Nephron progenitor cell (in vitro differentiated cells): Measurements from ENCODE around the gene SLC39A13.
A peak's percentile ranks its signal among the peaks of the same experiment; 100 is the strongest.

ENCODE experiments used
- DNase-seq: peaks from one replicate; pipeline ENCODE4 v3.0.0; 2021
- H3K27ac Mint-ChIP-seq: 2 replicates; pipeline ENCODE4 v1.8.0; 2021; ENCODE audit warnings: mild to moderate bottlenecking, moderate library complexity, mixed read lengths
- H3K27me3 Mint-ChIP-seq: 2 replicates; pipeline ENCODE4 v1.8.0; 2021; ENCODE audit warnings: mild to moderate bottlenecking, low read depth, mixed read lengths; ENCODE audit not compliant: poor library complexity
- H3K36me3 Mint-ChIP-seq: 2 replicates; pipeline ENCODE4 v1.8.0; 2021; ENCODE audit warnings: low read depth, mixed read lengths
- H3K4me1 Mint-ChIP-seq: 2 replicates; pipeline ENCODE4 v1.8.0; 2021; ENCODE audit warnings: mixed read lengths
- H3K4me3 Mint-ChIP-seq: 2 replicates; pipeline ENCODE4 v1.8.0; 2021; ENCODE audit warnings: mild to moderate bottlenecking, moderate library complexity, mixed read lengths
- H3K9me3 Mint-ChIP-seq: 2 replicates; pipeline ENCODE4 v1.8.0; 2021; ENCODE audit warnings: mild to moderate bottlenecking, moderate library complexity, mixed read lengths
- CTCF ChIP-seq: fragments of 200-600 bp; sonication (generic); IDR thresholded peaks from 2 replicates; pipeline ENCODE4 v1.5.0; 2021; ENCODE audit warnings: antibody characterized with exemption

The SLC39A13 gene

DNA sequence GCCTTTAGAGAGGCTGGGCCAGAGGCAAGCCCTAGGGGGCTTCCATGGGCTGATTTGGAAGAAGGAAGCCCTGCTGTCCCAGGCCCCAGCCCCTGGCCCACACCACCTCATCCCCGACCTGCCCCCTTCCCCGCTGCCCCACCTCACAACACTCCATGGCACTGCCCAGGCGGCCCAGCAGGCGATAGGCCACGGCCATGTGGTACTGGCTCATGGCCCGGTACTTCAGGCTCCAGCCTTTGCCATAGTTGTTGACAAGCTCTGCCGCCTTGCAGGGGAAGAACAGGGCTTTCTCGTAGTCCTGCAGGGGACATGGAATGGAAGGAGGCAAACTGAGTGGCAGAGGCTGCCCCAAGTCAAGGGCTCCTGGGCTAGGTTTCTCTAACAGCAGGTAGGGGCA, 34.1 kb downstream of the SLC39A13 start:
- Mint-ChIP-seq H3K4me3 (no peak overlapping the region), H3K36me3 (no peaks in the 10 kb centered on the region), H3K4me1 (peaks cover 16% of the 10 kb centered on the region), H3K27me3 (peaks cover 12% of the 10 kb centered on the region), H3K27ac (no peak overlapping the region), H3K9me3 (no peaks in the 10 kb centered on the region)
- TF ChIP-seq CTCF: no peak
- no peak for DNase-seq

DNA sequence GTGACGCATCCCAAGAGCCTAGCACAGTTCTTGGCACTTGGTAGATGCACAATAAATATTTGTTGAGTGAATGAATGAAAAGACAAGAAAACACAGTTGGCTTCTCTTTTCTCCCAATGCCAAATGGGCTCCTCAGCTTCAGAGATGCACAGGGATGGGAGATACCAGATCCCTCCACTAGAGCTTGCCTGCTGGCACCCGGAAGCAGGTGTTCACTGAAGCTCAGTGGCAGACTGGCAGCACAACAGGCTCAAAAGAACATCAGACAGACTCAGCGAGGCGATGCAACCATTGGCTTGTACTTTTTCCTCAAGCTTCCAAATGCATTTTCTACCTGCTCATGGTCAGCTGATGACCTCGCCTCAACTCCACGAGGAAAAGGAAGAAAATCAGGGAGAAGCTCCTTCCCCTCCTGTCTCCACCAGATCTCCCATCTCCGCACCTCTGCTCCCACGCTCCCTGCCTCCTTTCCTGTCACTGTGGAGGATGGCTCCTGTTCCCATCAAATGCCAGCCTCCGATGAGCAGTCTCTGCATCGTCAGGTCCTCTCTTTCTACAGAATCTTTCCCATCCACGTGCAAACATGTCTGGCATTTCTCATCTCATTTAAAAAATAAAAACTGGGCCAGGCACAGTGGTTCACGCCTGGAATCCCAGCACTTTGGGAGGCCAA, 34.8 kb downstream of the SLC39A13 start:
- Mint-ChIP-seq H3K27ac (peak overlapping the region; percentile 42), H3K9me3 (no peaks in the 10 kb centered on the region), H3K27me3 (peaks cover 12% of the 10 kb centered on the region), H3K4me1 (peaks cover 14% of the 10 kb centered on the region), H3K36me3 (no peaks in the 10 kb centered on the region), H3K4me3 (no peak overlapping the region)
- no peak for DNase-seq
- no peak for TF ChIP-seq CTCF

DNA sequence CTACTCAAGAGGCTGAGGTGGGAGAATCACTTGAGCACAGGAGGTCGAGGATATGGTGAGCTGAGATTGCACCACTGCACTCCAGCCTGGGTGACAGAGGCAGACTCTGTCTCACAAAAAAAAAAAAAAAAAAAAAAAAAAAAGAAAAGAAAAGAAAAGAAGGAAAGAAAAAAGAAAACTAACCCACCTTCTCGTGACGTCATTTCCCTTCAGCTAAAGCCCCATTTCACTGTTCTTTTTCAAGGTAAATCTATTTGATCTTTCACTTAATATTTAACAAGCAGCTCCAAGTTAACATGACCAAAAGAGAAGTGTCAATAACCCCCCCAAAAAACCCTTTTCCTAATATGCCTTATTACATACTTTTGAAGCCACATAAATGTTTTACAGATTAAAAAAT, 35.4 kb downstream of the SLC39A13 start:
- Mint-ChIP-seq H3K27me3 (peaks cover 12% of the 10 kb centered on the region), H3K27ac (no peak overlapping the region), H3K4me1 (peaks cover 14% of the 10 kb centered on the region)

DNA sequence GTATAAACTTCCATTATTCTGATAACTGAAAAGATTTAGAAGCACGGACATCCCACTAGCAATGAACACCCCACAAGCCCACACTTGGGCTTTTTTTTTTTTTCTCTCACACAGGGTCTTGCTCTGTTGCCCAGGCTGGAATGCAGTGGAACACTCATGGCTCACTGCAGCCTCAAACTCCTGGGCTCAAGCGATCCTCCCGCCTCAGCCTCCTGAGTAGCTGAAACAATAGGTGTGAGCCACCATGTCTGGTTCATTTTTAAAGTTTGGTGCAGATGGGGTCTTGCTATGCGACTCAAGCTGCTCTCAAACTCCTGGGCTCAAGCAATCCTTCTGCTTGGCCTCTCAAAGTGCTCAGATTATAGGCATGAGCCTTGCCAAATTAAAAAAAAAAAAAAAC, 37.5 kb downstream of the SLC39A13 start:
- Mint-ChIP-seq H3K27me3 (peaks cover 15% of the 10 kb centered on the region), H3K4me3 (no peak overlapping the region), H3K4me1 (peaks cover 14% of the 10 kb centered on the region), H3K36me3 (no peaks in the 10 kb centered on the region), H3K9me3 (no peaks in the 10 kb centered on the region), H3K27ac (no peak overlapping the region)
- DNase-seq: no peak
- TF ChIP-seq CTCF: no peak

More for the DNA sequence above, 35.4 kb downstream of the SLC39A13 start:
- Mint-ChIP-seq H3K36me3 (no peaks in the 10 kb centered on the region), H3K9me3 (no peaks in the 10 kb centered on the region), H3K4me3 (no peak overlapping the region)
- TF ChIP-seq CTCF: no peak
- DNase-seq: no peak

DNA sequence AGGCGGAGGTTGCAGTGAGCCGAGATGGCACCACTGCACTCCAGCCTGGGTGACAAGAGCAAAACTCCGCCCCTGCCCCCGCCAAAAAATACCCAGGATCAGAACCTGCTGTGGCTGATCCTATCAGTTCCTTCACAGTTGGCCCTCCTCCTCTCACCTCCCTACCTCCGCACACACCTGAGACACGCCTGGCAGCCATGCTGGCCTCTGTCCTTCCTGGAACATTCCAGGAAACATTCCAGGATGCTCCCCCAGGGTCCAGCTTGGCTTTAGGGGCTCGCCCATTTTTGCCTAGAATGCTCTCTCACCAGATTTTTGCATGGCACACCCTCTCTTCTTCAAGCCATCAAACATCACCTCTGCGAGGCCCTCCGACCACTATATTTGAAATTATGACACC, 38.4 kb downstream of the SLC39A13 start:
- peaks cover 14% of the 10 kb centered on the region for H3K4me1 Mint-ChIP-seq
- no peak for TF ChIP-seq CTCF
- H3K27me3 Mint-ChIP-seq: peaks cover 15% of the 10 kb centered on the region
- no peak overlapping the region for H3K27ac Mint-ChIP-seq
- H3K4me3 Mint-ChIP-seq: no peak overlapping the region
- no peaks in the 10 kb centered on the region for H3K36me3 Mint-ChIP-seq
- DNase-seq: no peak
- H3K9me3 Mint-ChIP-seq: no peaks in the 10 kb centered on the region

- TF ChIP-seq CTCF: no peak
- Mint-ChIP-seq H3K27me3 (peaks cover 13% of the 10 kb centered on the region), H3K4me1 (peaks cover 14% of the 10 kb centered on the region), H3K36me3 (no peaks in the 10 kb centered on the region), H3K27ac (no peak overlapping the region), H3K9me3 (no peaks in the 10 kb centered on the region), H3K4me3 (no peak overlapping the region)
- no peak for DNase-seq
These were observed 39.5 kb downstream of the SLC39A13 start for GRCh38 chr11:47447906-47448305.
